ENCODE data around the gene TSPAN14.

GRCh38 chr10:80515941-80516340 lies 61.8 kb downstream of the TSPAN14 start:
- TF ChIP-seq CTCF (IDR thresholded peaks at IDR 0.05) (no peak), EP300 (IDR thresholded peaks at IDR 0.05; ENCODE audit: low read depth) (no peak), POLR2AphosphoS5 (IDR thresholded peaks at IDR 0.05) (no peak)
